ENCODE measurements around the gene SLAMF1.
"Not testable (repeated sequence)": the region's sequence is repeated elsewhere in the genome, so short reads cannot be mapped to it uniquely, and the experiment has no call there.

Gene SLAMF1

GRCh38 chr1:160629286-160630210, 17.3 kb downstream of the SLAMF1 start:
- TF ChIP-seq CTCF (conservative IDR thresholded peaks at IDR 0.05; ENCODE audit: low read depth, low read length), result no peak
- DNase-seq (ENCODE audit: low read depth), result no peak
- H3K4me3 ChIP-seq (ENCODE audit: low read length), result no peak overlapping the region

GRCh38 chr1:160628799-160629263, 18.0 kb downstream of the SLAMF1 start:
- no peak overlapping the region for H3K4me3 ChIP-seq (ENCODE audit: low read length)
- DNase-seq (ENCODE audit: low read depth), result no peak
- no peak for TF ChIP-seq CTCF (conservative IDR thresholded peaks at IDR 0.05; ENCODE audit: low read depth, low read length)

GRCh38 chr1:160627677-160628289, 19.1 kb downstream of the SLAMF1 start:
- DNase-seq (ENCODE audit: low read depth); H3K4me3 ChIP-seq (ENCODE audit: low read length): not testable (repeated sequence)

GRCh38 chr1:160626509-160627342, 20.1 kb downstream of the SLAMF1 start:
- no peak overlapping the region for H3K4me3 ChIP-seq (ENCODE audit: low read length)
- no peak for TF ChIP-seq CTCF (conservative IDR thresholded peaks at IDR 0.05; ENCODE audit: low read depth, low read length)
- DNase-seq (ENCODE audit: low read depth), result no peak

GRCh38 chr1:160625725-160626498, 20.9 kb downstream of the SLAMF1 start:
- H3K4me3 ChIP-seq (ENCODE audit: low read length), result no peak overlapping the region
- TF ChIP-seq CTCF (conservative IDR thresholded peaks at IDR 0.05; ENCODE audit: low read depth, low read length), result no peak
- DNase-seq (ENCODE audit: low read depth), result no peak

- DNase-seq (ENCODE audit: low read depth), result no peak
- H3K4me3 ChIP-seq (ENCODE audit: low read length), result no peak overlapping the region
- TF ChIP-seq CTCF (conservative IDR thresholded peaks at IDR 0.05; ENCODE audit: low read depth, low read length), result no peak
Observed at GRCh38 chr1:160625321-160625720, 21.5 kb downstream of the SLAMF1 start.

Measured in retinal pigment epithelial cell (primary cell).